HCT116 (cell line): ENCODE measurements around the gene PNMT. TPM values are rescaled to one million over a fixed set of nuclear protein-coding genes. Genes with fewer than 3 reads are reported as not detected.

ENCODE experiments used
- ATAC-seq: fragments of 200-7000 bp; cut with Tn5 transposase; 2 replicates; pipeline ENCODE4 v1.9.1; 2020; ENCODE audit warnings: mild to moderate bottlenecking, moderate library complexity
- BruUV-seq: library from RNA; stranded (reverse); fragments of 400-500 nt; replicated peaks from 2 replicates; lab custom pipeline; 2021; lab: Mats Ljungman, UMichigan
- CTCF ChIA-PET: fragments of 300-600 bp; sonication (Branson Sonifier 250); formaldehyde crosslinking; loops from one replicate; lab custom pipeline; 2021; ENCODE audit warnings: antibody characterized with exemption; lab: Charles Lee
- POLR2A ChIA-PET: fragments of 300-600, 350-600 bp; sonication (Branson Sonifier 250); formaldehyde crosslinking; loops from one replicate; lab custom pipeline; 2021; ENCODE audit warnings: antibody characterized with exemption; lab: Charles Lee
- RAD21 ChIA-PET, 2 experiments: fragments of 300-600 bp; sonication (Branson Sonifier 250); formaldehyde crosslinking; loops; one replicate each; lab custom pipeline; 2023; ENCODE audit warnings: low total read pairs in 2 of 2; ENCODE audit not compliant: uncharacterized antibody in 2 of 2, unreplicated experiment in 2 of 2, low non-redundant PET in 1 of 2; lab: Charles Lee
- DNase-seq: peaks from one replicate; pipeline ENCODE4 v3.0.0-alpha.2; 2010; ENCODE audit warnings: low read depth, low spot score
- H2AFZ ChIP-seq: fragments of 200-600 bp; shearing (Covaris generic), sonication (generic); 2 replicates; pipeline ENCODE4 v1.6.1; 2017; ENCODE audit warnings: low read depth, mixed run types, mixed read lengths, antibody characterized with exemption, low read length; ENCODE audit not compliant: poor library complexity, severe bottlenecking
- H3K27ac ChIP-seq: 2 replicates; pipeline ENCODE4 v1.5.1; 2012; ENCODE audit warnings: low read depth, low read length
- H3K27me3 ChIP-seq: fragments of 200-600 bp; sonication (generic); 2 replicates; pipeline ENCODE4 v1.6.1; 2016; ENCODE audit warnings: mixed run types, low read length, mixed read lengths; ENCODE audit not compliant: insufficient read depth
- H3K36me3 ChIP-seq, 2 experiments: fragments of 200-500 bp in 1 of 2; fragments of 200-600 bp in 1 of 2; sonication (Bioruptor generic) in 1 of 2; sonication (generic) in 1 of 2; 2 replicates each; pipeline versions ENCODE4 v1.5.1 to v1.6.1; 2014 to 2016; ENCODE audit warnings: low read length in 2 of 2, inconsistent platforms in 1 of 2, mixed read lengths in 1 of 2, mixed run types in 1 of 2; ENCODE audit not compliant: insufficient read depth in 2 of 2, control insufficient read depth in 1 of 2
- H3K4me1 ChIP-seq, 2 experiments: fragments of 200-600 bp in 1 of 2; sonication (generic) in 1 of 2; 2 replicates each; pipeline versions ENCODE4 v1.5.1 to v1.6.1; 2012 to 2017; ENCODE audit warnings: low read length in 2 of 2, inconsistent platforms in 1 of 2, mild to moderate bottlenecking in 1 of 2, mixed read lengths in 1 of 2, mixed run types in 1 of 2, moderate library complexity in 1 of 2; ENCODE audit not compliant: insufficient read depth in 2 of 2, control insufficient read depth in 1 of 2
- H3K4me2 ChIP-seq: fragments of 200-600 bp; sonication (generic); 2 replicates; pipeline ENCODE4 v1.6.1; 2017; ENCODE audit warnings: mixed run types, low read length, mixed read lengths
- H3K4me3 ChIP-seq, 2 experiments: fragments of 200-600 bp in 1 of 2; sonication (generic) in 1 of 2; replicated peaks in 1 of 2; 2 replicates each; pipeline ENCODE4 v1.5.1; 2011 to 2016; ENCODE audit warnings: low read length in 2 of 2, control low read depth in 1 of 2, low read depth in 1 of 2, mild to moderate bottlenecking in 1 of 2, mixed read lengths in 1 of 2, mixed run types in 1 of 2
- H3K79me2 ChIP-seq: fragments of 200-600 bp; sonication (generic); 2 replicates; pipeline ENCODE4 v1.6.1; 2017; ENCODE audit warnings: mild to moderate bottlenecking, mixed run types, low read length, moderate library complexity, mixed read lengths; ENCODE audit not compliant: insufficient read depth
- H3K9ac ChIP-seq: fragments of 200-600 bp; sonication (generic); 2 replicates; pipeline ENCODE4 v1.6.1; 2016; ENCODE audit warnings: low read length, mixed read lengths
- H3K9me2 ChIP-seq: fragments of 200-600 bp; sonication (generic), shearing (Covaris generic); 2 replicates; pipeline ENCODE4 v1.6.1; 2017; ENCODE audit warnings: mixed run types, mild to moderate bottlenecking, moderate library complexity; ENCODE audit not compliant: insufficient read depth
- H3K9me3 ChIP-seq, 2 experiments: fragments of 200-500 bp in 1 of 2; fragments of 200-600 bp in 1 of 2; sonication (Bioruptor generic) in 1 of 2; sonication (generic) in 1 of 2; 2 replicates each; pipeline ENCODE4 v1.6.1; 2014 to 2017; ENCODE audit warnings: low read length in 2 of 2, mixed read lengths in 2 of 2, inconsistent platforms in 1 of 2, low read depth in 1 of 2, mild to moderate bottlenecking in 1 of 2, mixed run types in 1 of 2, moderate library complexity in 1 of 2; ENCODE audit not compliant: control insufficient read depth in 1 of 2, insufficient read depth in 1 of 2
- H4K20me1 ChIP-seq: fragments of 200-600 bp; sonication (generic), shearing (Covaris generic); 2 replicates; pipeline ENCODE4 v1.6.1; 2017; ENCODE audit warnings: mixed run types, mild to moderate bottlenecking, moderate library complexity; ENCODE audit not compliant: insufficient read depth
- JUND ChIP-seq: IDR thresholded peaks from 2 replicates; pipeline ENCODE4 v1.6.1; 2012
- POLR2A ChIP-seq: IDR thresholded peaks from 2 replicates; pipeline ENCODE4 v1.7.0; 2011; ENCODE audit warnings: borderline replicate concordance; ENCODE audit not compliant: insufficient read depth, insufficient read length; ENCODE audit errors: extremely low read depth
- SIN3A ChIP-seq: IDR thresholded peaks from 2 replicates; pipeline ENCODE4 v1.6.1; 2012; ENCODE audit warnings: low read depth
- SP1 ChIP-seq: IDR thresholded peaks from 2 replicates; pipeline ENCODE4 v1.6.1; 2012; ENCODE audit warnings: low read depth
- SRF ChIP-seq: IDR thresholded peaks from 2 replicates; pipeline ENCODE4 v1.6.1; 2012; ENCODE audit warnings: low read depth
- ZNF274 ChIP-seq: fragments of 200-500 bp; sonication (Bioruptor generic); IDR thresholded peaks from 2 replicates; pipeline ENCODE4 v1.6.1; 2014; ENCODE audit warnings: mild to moderate bottlenecking, low read depth, low read length, inconsistent platforms
- intact Hi-C: fragments of 100-400 bp; cut with micrococcal nuclease; formaldehyde crosslinking; loops from 2 replicates; pipeline ENCODE4 v1.10.0; 2022
- total RNA-seq: library from RNA; stranded (reverse); gene quantifications from one replicate; pipeline ENCODE4 v1.2.1, GENCODE V29; 2021; ENCODE audit not compliant: unreplicated experiment
- TF ChIP-seq, protein P1 (sequence below): IDR thresholded peaks from 2 replicates; pipeline ENCODE4 v1.6.1; 2011; ENCODE audit warnings: mild to moderate bottlenecking, low read length, moderate library complexity; ENCODE audit not compliant: insufficient replicate concordance; ENCODE audit errors: extremely low read depth
- TF ChIP-seq, protein P2 (sequence below), 3 experiments: fragments of 200-600 bp in 1 of 3; sonication (generic) in 1 of 3; IDR thresholded peaks in 2 of 3; conservative IDR thresholded peaks in 1 of 3; 2 replicates each; pipeline ENCODE4 v1.5.1; 2012 to 2017; ENCODE audit warnings: low read depth in 2 of 3, low read length in 2 of 3, antibody characterized with exemption in 1 of 3, borderline replicate concordance in 1 of 3, control low read depth in 1 of 3, mild to moderate bottlenecking in 1 of 3, mixed read lengths in 1 of 3, mixed run types in 1 of 3, moderate library complexity in 1 of 3; ENCODE audit not compliant: insufficient read depth in 1 of 3

PNMT gene
- total RNA-seq, 1 experiment from 2014 or later = not detected

DNA sequence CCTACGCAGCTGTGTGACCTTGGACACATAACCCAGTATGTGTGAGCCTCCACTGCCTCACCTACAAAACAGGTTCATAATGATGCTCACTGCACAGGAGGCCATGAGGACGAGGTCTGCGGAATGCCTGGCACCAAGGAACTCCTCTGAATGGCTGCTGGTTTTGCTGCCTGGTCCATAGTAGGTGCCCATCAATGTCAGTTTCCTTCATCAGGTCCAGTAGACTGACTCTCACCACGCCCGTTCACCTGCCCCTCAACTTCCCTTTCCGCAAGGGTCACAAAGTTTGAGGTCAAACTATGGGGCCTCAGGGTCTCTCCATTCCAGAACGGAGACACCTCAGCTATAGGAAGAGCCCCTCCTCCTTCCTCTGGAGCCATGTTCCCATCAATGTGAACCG is 8.8 kb downstream of the PNMT start:
- no peak overlapping the region for H3K27ac ChIP-seq
- no peak overlapping the region for H3K4me3 ChIP-seq
- H3K27me3 ChIP-seq = no peaks in the 10 kb centered on the region
- H3K79me2 ChIP-seq = no peaks in the 10 kb centered on the region
- RAD21 ChIA-PET = no interaction called here
- H3K4me2 ChIP-seq = no peak overlapping the region
- no peak for DNase-seq
- BruUV-seq = no TSS peak
- H3K9me2 ChIP-seq = no peaks in the 10 kb centered on the region
- TF ChIP-seq POLR2A (no peak), JUND (no peak), SIN3A (no peak), ZNF274 (no peak), SP1 (no peak), SRF (no peak)
- TF ChIP-seq, protein P1, sequence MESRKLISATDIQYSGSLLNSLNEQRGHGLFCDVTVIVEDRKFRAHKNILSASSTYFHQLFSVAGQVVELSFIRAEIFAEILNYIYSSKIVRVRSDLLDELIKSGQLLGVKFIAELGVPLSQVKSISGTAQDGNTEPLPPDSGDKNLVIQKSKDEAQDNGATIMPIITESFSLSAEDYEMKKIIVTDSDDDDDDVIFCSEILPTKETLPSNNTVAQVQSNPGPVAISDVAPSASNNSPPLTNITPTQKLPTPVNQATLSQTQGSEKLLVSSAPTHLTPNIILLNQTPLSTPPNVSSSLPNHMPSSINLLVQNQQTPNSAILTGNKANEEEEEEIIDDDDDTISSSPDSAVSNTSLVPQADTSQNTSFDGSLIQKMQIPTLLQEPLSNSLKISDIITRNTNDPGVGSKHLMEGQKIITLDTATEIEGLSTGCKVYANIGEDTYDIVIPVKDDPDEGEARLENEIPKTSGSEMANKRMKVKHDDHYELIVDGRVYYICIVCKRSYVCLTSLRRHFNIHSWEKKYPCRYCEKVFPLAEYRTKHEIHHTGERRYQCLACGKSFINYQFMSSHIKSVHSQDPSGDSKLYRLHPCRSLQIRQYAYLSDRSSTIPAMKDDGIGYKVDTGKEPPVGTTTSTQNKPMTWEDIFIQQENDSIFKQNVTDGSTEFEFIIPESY = no peak
- TF ChIP-seq, protein P2, sequence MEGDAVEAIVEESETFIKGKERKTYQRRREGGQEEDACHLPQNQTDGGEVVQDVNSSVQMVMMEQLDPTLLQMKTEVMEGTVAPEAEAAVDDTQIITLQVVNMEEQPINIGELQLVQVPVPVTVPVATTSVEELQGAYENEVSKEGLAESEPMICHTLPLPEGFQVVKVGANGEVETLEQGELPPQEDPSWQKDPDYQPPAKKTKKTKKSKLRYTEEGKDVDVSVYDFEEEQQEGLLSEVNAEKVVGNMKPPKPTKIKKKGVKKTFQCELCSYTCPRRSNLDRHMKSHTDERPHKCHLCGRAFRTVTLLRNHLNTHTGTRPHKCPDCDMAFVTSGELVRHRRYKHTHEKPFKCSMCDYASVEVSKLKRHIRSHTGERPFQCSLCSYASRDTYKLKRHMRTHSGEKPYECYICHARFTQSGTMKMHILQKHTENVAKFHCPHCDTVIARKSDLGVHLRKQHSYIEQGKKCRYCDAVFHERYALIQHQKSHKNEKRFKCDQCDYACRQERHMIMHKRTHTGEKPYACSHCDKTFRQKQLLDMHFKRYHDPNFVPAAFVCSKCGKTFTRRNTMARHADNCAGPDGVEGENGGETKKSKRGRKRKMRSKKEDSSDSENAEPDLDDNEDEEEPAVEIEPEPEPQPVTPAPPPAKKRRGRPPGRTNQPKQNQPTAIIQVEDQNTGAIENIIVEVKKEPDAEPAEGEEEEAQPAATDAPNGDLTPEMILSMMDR (IDR thresholded peaks at IDR 0.05 in 2 of 3, conservative IDR thresholded peaks at IDR 0.05 in 1 of 3; ENCODE audit: borderline replicate concordance in 1 of 3, insufficient read depth in 1 of 3, low read depth in 2 of 3, low read length in 2 of 3) = no peak
- TF ChIP-seq, all 23 proteins: peak for 0
- no peak for ATAC-seq
- Histone ChIP-seq H4K20me1 (no peaks in the 10 kb centered on the region), H2AFZ (no peak overlapping the region), H3K4me1 (peaks cover 17 to 19% of the 10 kb centered on the region in 2 experiments; a peak in 2 of 4 replicates), H3K9ac (no peak overlapping the region), H3K36me3 (no peaks in the 10 kb centered on the region), H3K9me3 (no peaks in the 10 kb centered on the region)
- CTCF ChIA-PET = no interaction called here
- POLR2A ChIA-PET = no interaction called here
- intact Hi-C loops = no loop called here
